Midbrain (tissue), 1 donor: ENCODE data around the gene SALL3.

Experiments
- DNase-seq: peaks from one replicate; lab custom pipeline; 2025; lab: John Stamatoyannopoulos, UW

The SALL3 gene

GRCh38 chr18:79006106-79006795 lies 26.6 kb downstream of the SALL3 start:
- no peak for DNase-seq

DNA sequence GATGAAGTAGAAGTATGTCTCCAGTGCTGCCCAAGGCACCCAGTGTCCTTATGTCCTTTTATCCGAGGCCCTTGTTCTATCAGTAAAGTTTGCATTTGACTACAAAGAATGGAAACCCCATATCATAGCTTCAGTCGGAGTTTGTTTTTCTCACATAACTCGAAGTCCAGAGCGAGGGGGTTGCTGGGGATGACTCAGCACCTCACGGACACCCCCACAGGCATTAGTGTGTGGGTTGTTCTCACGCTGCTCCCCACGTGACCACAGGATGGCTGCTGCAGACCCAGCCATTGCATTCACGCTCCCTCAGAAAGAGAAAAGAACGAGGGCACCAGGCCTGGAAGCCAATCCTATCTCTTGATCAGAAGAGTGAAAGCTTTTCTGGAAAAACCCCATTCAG lies 27.8 kb downstream of the SALL3 start:
- no peak for DNase-seq

GRCh38 chr18:79008356-79008940 lies 28.8 kb downstream of the SALL3 start:
- no peak for DNase-seq

DNA sequence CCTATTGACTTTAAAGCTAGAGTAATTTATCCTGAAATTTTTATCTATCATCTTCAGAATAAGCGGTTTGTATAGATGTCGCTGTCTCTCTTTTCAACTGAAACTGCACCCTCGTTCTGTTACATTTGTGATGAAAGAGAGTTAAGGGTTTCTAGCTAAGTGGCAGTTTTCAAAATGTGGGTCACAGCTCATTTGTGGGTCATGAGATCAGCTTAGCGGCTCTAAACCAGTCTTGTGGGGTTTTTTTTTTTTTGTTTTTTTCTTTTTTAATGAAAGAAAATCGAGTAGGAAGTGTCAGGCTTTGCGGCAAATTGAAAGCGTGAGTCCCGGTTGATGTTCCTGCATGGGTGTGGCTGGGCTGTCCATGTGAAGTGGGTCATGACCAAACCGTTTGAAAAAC lies 31.2 kb downstream of the SALL3 start:
- no peak for DNase-seq

GRCh38 chr18:79011300-79011870 lies 31.8 kb downstream of the SALL3 start:
- DNase-seq: no peak

DNA sequence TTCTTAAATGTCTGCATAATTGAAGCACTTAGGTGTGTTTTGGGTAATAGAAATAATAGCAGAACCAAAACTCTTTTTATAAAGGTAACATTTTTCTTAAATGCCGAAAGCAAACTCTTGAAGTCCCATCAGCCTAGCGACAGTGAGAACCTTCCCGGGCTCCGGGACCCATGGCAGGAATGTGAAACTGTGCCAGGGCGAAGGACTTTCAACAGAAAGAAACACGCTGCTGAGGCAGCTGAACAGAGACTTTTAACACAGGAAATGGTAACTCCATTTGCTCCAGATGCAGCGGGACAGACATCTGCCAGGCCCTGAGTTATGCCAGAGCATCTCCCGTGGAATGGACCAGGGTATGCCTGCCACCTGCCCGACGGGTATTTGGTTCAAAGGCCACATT lies 34.3 kb downstream of the SALL3 start:
- DNase-seq: no peak

GRCh38 chr18:79018911-79019310 lies 39.3 kb downstream of the SALL3 start:
- no peak for DNase-seq

- no peak for DNase-seq
Observed at GRCh38 chr18:79019881-79020280, 40.3 kb downstream of the SALL3 start.

GRCh38 chr18:79022603-79023002 lies 43.0 kb downstream of the SALL3 start:
- no peak for DNase-seq

GRCh38 chr18:79026491-79026890 lies 46.9 kb downstream of the SALL3 start:
- no peak for DNase-seq

GRCh38 chr18:79030680-79031079 lies 51.1 kb downstream of the SALL3 start:
- no peak for DNase-seq

DNA sequence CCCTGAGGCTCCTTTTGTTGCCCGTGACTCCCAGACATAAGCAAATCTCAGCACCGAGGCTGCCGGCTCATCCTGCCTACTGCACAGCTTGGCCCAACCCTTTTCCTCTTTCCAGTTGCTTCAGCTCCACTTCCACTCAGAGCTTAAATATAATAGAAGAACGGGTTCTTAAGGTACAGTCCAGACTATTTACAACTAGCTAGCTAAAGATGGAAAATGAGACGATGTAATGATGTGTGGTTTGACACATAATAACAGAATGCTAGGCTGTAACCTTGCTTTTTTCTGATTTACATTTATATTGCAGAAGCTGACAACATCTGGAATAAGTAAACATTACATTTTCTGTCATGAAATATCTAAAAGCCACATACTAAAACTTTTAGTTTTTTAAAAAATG lies 62.7 kb downstream of the SALL3 start:
- DNase-seq: no peak

GRCh38 chr18:79043288-79043687 lies 63.7 kb downstream of the SALL3 start:
- no peak for DNase-seq

DNA sequence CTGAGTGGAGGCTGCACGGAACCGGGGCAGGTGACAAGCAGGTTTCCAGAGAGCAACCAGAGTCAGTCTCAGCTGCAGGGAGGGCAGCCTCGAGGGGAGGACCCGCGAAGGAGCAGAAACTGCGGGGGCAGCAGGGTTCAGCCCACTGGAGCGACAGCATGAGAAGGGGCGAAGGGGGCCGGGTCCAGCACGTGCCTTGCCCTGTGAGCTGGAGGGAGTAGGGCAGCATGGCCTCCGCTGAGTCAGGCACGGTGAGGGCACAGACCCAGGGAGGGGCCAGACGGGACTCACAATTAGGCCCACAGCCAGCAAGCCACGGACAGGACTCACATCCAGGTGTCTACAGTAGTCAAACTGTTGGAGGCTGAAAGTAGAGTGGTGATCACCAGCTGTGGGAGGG lies 66.9 kb downstream of the SALL3 start:
- DNase-seq: no peak

GRCh38 chr18:79047556-79048244 lies 68.1 kb downstream of the SALL3 start:
- no peak for DNase-seq

DNA sequence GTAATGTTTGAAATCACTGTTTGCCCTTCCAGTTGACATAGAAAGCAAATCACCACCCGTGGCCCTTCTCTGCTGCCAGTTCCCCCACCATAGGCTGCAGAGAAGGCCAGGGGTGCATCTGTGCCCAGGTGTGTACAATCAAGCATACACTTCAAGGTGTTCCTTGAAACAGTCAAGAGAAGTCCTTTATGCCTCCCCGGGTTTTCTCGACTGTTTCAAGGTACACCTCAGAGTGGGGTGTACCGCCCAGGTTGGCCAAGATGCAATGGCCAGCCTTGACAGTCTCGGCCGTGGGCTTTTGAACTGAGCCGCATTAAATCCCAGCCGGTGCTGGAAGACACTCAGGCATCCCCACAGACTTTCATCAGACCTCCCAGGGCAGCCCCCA lies 68.6 kb downstream of the SALL3 start:
- DNase-seq: no peak

DNA sequence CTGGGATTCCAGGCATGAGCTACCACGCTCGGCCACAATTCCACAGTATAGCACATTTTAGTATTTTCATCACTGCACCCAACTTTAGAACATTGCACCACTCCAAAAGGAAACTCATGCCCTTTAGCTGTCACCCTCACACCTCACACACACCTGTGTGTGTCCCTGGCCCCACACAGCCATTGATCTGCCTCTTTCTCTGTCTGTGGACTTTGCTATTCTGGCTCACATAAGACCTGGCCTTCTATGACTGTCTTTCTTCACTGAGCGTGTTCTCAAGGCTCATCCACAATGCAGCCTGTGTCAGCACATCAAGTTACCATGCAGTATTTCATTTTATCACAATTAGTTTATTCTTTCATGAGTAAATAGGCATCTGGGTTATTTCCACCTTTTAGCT lies 69.9 kb downstream of the SALL3 start:
- no peak for DNase-seq
